SK-N-SH (cell line): ENCODE measurements around the gene PPARD. TPM values are rescaled to one million over a fixed set of nuclear protein-coding genes. Genes with fewer than 3 reads are reported as not detected.

Experiments used
- CTCF ChIA-PET: fragments of 300-600, 350-600 bp; formaldehyde crosslinking; extraction: SDS; loops from one replicate; lab custom pipeline; 2021; lab: Yijun Ruan, JAX
- POLR2A ChIA-PET: fragments of 350-600 bp; sonication (Branson Sonifier 250); formaldehyde crosslinking; extraction: SDS; loops from one replicate; lab custom pipeline; 2020; ENCODE audit warnings: antibody characterized with exemption, inconsistent platforms; lab: Yijun Ruan, JAX
- DNase-seq: peaks from one replicate; pipeline ENCODE4 v3.0.0; 2012
- H2AFZ ChIP-seq: fragments of 200-600 bp; sonication (generic); 2 replicates; pipeline ENCODE4 v1.8.1; 2016; ENCODE audit warnings: antibody characterized with exemption, mild to moderate bottlenecking, low read depth
- H3F3A ChIP-seq: fragments of 200-600 bp; sonication (generic); replicated peaks from 2 replicates; pipeline ENCODE3; 2016; ENCODE audit warnings: antibody characterized with exemption, mild to moderate bottlenecking; ENCODE audit not compliant: insufficient read depth
- H3K27ac ChIP-seq, 2 experiments: fragments of 200-500 bp in 1 of 2; fragments of 200-600 bp in 1 of 2; sonication (Bioruptor generic) in 1 of 2; sonication (generic), shearing (Covaris generic) in 1 of 2; 2 replicates each; pipeline versions ENCODE4 v1.5.1 to v1.6.1; 2014 to 2016; ENCODE audit warnings: low read depth in 2 of 2, inconsistent platforms in 1 of 2, low read length in 1 of 2, mild to moderate bottlenecking in 1 of 2, mixed read lengths in 1 of 2
- H3K27me3 ChIP-seq: fragments of 200-600 bp; sonication (generic), shearing (Covaris generic); 2 replicates; pipeline ENCODE4 v1.6.1; 2016; ENCODE audit warnings: mixed run types; ENCODE audit not compliant: insufficient read depth
- H3K36me3 ChIP-seq, 2 experiments: fragments of 200-500 bp in 1 of 2; fragments of 200-600 bp in 1 of 2; sonication (Bioruptor generic) in 1 of 2; sonication (generic) in 1 of 2; replicated peaks in 1 of 2; 2 replicates each; pipeline versions ENCODE3 to v1.5.1; 2014 to 2016; ENCODE audit warnings: low read length in 1 of 2, mild to moderate bottlenecking in 1 of 2; ENCODE audit not compliant: insufficient read depth in 2 of 2, control insufficient read depth in 1 of 2
- H3K4me1 ChIP-seq, 2 experiments: fragments of 200-500 bp in 1 of 2; fragments of 200-600 bp in 1 of 2; sonication (Bioruptor generic) in 1 of 2; sonication (generic), shearing (Covaris generic) in 1 of 2; 2 replicates each; pipeline versions ENCODE4 v1.5.1 to v1.6.1; 2014 to 2016; ENCODE audit warnings: low read depth in 1 of 2, low read length in 1 of 2, mixed run types in 1 of 2; ENCODE audit not compliant: insufficient read depth in 2 of 2, control insufficient read depth in 1 of 2
- H3K4me2 ChIP-seq: fragments of 200-600 bp; sonication (generic), shearing (Covaris generic); 2 replicates; pipeline ENCODE4 v1.6.1; 2017; ENCODE audit warnings: mixed run types
- H3K4me3 ChIP-seq, 2 experiments: fragments of 200-500 bp in 1 of 2; fragments of 200-600 bp in 1 of 2; sonication (Bioruptor generic) in 1 of 2; sonication (generic), shearing (Covaris generic) in 1 of 2; 2 replicates each; pipeline versions ENCODE4 v1.5.1 to v1.8.1; 2014 to 2016; ENCODE audit warnings: low read depth in 2 of 2, inconsistent platforms in 1 of 2, low read length in 1 of 2, mild to moderate bottlenecking in 1 of 2, mixed read lengths in 1 of 2, moderate library complexity in 1 of 2
- H3K79me2 ChIP-seq: fragments of 200-600 bp; sonication (generic); 2 replicates; pipeline ENCODE4 v1.8.1; 2017; ENCODE audit warnings: mild to moderate bottlenecking; ENCODE audit not compliant: insufficient read depth
- H3K9ac ChIP-seq: fragments of 200-600 bp; sonication (generic); 2 replicates; pipeline ENCODE4 v1.6.1; 2017; ENCODE audit warnings: mixed run types
- H3K9me2 ChIP-seq: fragments of 200-600 bp; sonication (generic); 2 replicates; pipeline ENCODE4 v1.6.1; 2017; ENCODE audit warnings: mixed run types
- H3K9me3 ChIP-seq: fragments of 200-600 bp; sonication (generic); 2 replicates; pipeline ENCODE4 v1.6.1; 2017; ENCODE audit warnings: mixed run types, mild to moderate bottlenecking, moderate library complexity
- H4K20me1 ChIP-seq: fragments of 200-600 bp; sonication (generic); 2 replicates; pipeline ENCODE4 v1.6.1; 2017; ENCODE audit warnings: mild to moderate bottlenecking, mixed run types; ENCODE audit not compliant: insufficient read depth
- EP300 ChIP-seq, 2 experiments: IDR thresholded peaks; 2 replicates each; pipeline versions ENCODE4 v1.4.0 to v1.6.1; 2012; ENCODE audit warnings: borderline replicate concordance in 1 of 2, low read depth in 1 of 2, low read length in 1 of 2
- GATA2 ChIP-seq: sonication (generic); formaldehyde crosslinking; IDR thresholded peaks from 2 replicates; pipeline ENCODE4 v1.5.0; 2020; ENCODE audit warnings: mild to moderate bottlenecking, missing genetic modification reagents
- JUND ChIP-seq: IDR thresholded peaks from 2 replicates; pipeline ENCODE4 v1.4.0; 2012
- MEF2A ChIP-seq: IDR thresholded peaks from 2 replicates; pipeline ENCODE4 v1.4.0; 2012; ENCODE audit warnings: low read depth, borderline replicate concordance
- NFIC ChIP-seq: IDR thresholded peaks from 2 replicates; pipeline ENCODE4 v1.4.0; 2012; ENCODE audit warnings: borderline replicate concordance
- NRF1 ChIP-seq: IDR thresholded peaks from 2 replicates; pipeline ENCODE4 v1.6.1; 2012; ENCODE audit warnings: low read depth, mild to moderate bottlenecking, low read length
- POLR2AphosphoS5 ChIP-seq: IDR thresholded peaks from 2 replicates; pipeline ENCODE4 v1.6.1; 2012; ENCODE audit warnings: low read depth, low read length
- RCOR1 ChIP-seq: fragments of 150-350 bp; IDR thresholded peaks from 2 replicates; pipeline ENCODE4 v1.6.1; 2017; ENCODE audit warnings: antibody characterized with exemption, low read length
- SIN3A ChIP-seq: IDR thresholded peaks from 2 replicates; pipeline ENCODE4 v1.6.1; 2012; ENCODE audit warnings: low read depth, mild to moderate bottlenecking, low read length, moderate library complexity, borderline replicate concordance
- TAF1 ChIP-seq: IDR thresholded peaks from 2 replicates; pipeline ENCODE4 v1.6.1; 2012; ENCODE audit warnings: low read depth, mild to moderate bottlenecking, low read length, moderate library complexity, borderline replicate concordance
- TCF12 ChIP-seq: IDR thresholded peaks from 2 replicates; pipeline ENCODE4 v1.4.0; 2012
- WGBS: methylation state at CpG from one replicate; pipeline ENCODE4 v1.1.6; 2017; ENCODE audit warnings: low lambda C conversion rate; 5-methylcytosine and 5-hydroxymethylcytosine counted together
- polyA plus RNA-seq, 3 experiments: library from polyadenylated mRNA; depleted of rRNA; stranded (reverse); fragments of >200 nt; gene quantifications; 2 replicates each; pipeline ENCODE4 v1.2.3, GENCODE V29; 2012
- TF ChIP-seq, protein P1 (sequence below): IDR thresholded peaks from 2 replicates; pipeline ENCODE4 v1.4.0; 2012; ENCODE audit warnings: low read depth, borderline replicate concordance
- TF ChIP-seq, protein P2 (sequence below): IDR thresholded peaks from 2 replicates; pipeline ENCODE4 v1.6.1; 2012; ENCODE audit warnings: mild to moderate bottlenecking, low read depth, low read length, moderate library complexity
- TF ChIP-seq, protein P3 (sequence below): IDR thresholded peaks from 2 replicates; pipeline ENCODE4 v1.4.0; 2012; ENCODE audit warnings: low read depth, borderline replicate concordance

PPARD gene
- polyA plus RNA-seq, 1 of the 3 experiments (the other 2 are of a cell fraction): 13.3 TPM

DNA sequence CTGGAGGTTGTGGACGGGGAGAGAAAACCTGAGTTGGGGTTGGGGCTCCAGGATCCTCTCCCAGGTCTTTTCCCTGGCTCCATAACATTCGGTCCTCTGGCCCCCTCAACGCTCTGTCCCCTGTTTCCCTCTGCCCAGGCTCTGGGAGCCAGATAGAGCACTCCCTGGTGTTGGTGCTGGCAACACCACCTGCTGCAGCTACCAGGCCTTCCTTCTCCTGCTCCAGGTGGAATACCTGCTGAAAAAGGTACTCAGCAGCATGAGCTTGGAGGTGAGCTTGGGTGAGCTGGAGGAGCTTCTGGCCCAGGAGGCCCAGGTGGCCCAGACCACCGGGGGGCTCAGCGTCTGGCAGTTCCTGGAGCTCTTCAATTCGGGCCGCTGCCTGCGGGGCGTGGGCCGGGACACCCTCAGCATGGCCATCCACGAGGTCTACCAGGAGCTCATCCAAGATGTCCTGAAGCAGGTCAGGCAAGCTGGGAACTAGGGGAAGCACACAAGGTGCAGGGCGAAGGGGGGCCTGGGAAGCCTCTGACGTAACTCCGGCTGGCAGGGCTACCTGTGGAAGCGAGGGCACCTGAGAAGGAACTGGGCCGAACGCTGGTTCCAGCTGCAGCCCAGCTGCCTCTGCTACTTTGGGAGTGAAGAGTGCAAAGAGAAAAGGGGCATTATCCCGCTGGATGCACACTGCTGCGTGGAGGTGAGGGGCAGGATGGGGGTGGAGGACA lies 30.1 kb upstream of the PPARD start:
- H3K27ac ChIP-seq: no peak overlapping the region
- H3K36me3 ChIP-seq: no peaks in the 10 kb centered on the region
- no peaks in the 10 kb centered on the region for H3K9me3 ChIP-seq
- H4K20me1 ChIP-seq: no peaks in the 10 kb centered on the region
- no peak overlapping the region for H2AFZ ChIP-seq
- no peaks in the 10 kb centered on the region for H3K4me1 ChIP-seq
- WGBS: 66% methylated on average over 11 of the region's 19 CpGs
- H3K4me2 ChIP-seq: no peak overlapping the region
- no peaks in the 10 kb centered on the region for H3F3A ChIP-seq
- H3K9ac ChIP-seq: no peak overlapping the region
- peaks cover 10% of the 10 kb centered on the region; the same call in 1 of the 2 replicates for H3K27me3 ChIP-seq
- no peaks in the 10 kb centered on the region for H3K79me2 ChIP-seq
- H3K9me2 ChIP-seq: no peaks in the 10 kb centered on the region
- no peak for TF ChIP-seq EP300 (IDR thresholded peaks at IDR 0.05; ENCODE audit: borderline replicate concordance in 1 of 2, low read depth in 1 of 2, low read length in 1 of 2)
- TF ChIP-seq, protein P1, sequence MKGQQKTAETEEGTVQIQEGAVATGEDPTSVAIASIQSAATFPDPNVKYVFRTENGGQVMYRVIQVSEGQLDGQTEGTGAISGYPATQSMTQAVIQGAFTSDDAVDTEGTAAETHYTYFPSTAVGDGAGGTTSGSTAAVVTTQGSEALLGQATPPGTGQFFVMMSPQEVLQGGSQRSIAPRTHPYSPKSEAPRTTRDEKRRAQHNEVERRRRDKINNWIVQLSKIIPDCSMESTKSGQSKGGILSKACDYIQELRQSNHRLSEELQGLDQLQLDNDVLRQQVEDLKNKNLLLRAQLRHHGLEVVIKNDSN: no peak
- no peak for TF ChIP-seq TAF1
- no peak for TF ChIP-seq MEF2A
- TF ChIP-seq, protein P2, sequence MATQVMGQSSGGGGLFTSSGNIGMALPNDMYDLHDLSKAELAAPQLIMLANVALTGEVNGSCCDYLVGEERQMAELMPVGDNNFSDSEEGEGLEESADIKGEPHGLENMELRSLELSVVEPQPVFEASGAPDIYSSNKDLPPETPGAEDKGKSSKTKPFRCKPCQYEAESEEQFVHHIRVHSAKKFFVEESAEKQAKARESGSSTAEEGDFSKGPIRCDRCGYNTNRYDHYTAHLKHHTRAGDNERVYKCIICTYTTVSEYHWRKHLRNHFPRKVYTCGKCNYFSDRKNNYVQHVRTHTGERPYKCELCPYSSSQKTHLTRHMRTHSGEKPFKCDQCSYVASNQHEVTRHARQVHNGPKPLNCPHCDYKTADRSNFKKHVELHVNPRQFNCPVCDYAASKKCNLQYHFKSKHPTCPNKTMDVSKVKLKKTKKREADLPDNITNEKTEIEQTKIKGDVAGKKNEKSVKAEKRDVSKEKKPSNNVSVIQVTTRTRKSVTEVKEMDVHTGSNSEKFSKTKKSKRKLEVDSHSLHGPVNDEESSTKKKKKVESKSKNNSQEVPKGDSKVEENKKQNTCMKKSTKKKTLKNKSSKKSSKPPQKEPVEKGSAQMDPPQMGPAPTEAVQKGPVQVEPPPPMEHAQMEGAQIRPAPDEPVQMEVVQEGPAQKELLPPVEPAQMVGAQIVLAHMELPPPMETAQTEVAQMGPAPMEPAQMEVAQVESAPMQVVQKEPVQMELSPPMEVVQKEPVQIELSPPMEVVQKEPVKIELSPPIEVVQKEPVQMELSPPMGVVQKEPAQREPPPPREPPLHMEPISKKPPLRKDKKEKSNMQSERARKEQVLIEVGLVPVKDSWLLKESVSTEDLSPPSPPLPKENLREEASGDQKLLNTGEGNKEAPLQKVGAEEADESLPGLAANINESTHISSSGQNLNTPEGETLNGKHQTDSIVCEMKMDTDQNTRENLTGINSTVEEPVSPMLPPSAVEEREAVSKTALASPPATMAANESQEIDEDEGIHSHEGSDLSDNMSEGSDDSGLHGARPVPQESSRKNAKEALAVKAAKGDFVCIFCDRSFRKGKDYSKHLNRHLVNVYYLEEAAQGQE: no peak
- TF ChIP-seq, protein P3, sequence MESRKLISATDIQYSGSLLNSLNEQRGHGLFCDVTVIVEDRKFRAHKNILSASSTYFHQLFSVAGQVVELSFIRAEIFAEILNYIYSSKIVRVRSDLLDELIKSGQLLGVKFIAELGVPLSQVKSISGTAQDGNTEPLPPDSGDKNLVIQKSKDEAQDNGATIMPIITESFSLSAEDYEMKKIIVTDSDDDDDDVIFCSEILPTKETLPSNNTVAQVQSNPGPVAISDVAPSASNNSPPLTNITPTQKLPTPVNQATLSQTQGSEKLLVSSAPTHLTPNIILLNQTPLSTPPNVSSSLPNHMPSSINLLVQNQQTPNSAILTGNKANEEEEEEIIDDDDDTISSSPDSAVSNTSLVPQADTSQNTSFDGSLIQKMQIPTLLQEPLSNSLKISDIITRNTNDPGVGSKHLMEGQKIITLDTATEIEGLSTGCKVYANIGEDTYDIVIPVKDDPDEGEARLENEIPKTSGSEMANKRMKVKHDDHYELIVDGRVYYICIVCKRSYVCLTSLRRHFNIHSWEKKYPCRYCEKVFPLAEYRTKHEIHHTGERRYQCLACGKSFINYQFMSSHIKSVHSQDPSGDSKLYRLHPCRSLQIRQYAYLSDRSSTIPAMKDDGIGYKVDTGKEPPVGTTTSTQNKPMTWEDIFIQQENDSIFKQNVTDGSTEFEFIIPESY: no peak
- no peak for TF ChIP-seq NFIC
- TF ChIP-seq SIN3A: no peak
- TF ChIP-seq RCOR1: no peak
- no peak for TF ChIP-seq TCF12
- no peak for TF ChIP-seq GATA2
- TF ChIP-seq JUND: no peak
- no peak for TF ChIP-seq POLR2AphosphoS5
- no peak for TF ChIP-seq NRF1
- ChIA-PET CTCF (interaction anchor here (0.6 to 1.5 kb wide), 3 partner anchors 15 to 32 kb away, joined by 3 to 6 read pairs (median 3); no protein-coding TSS in a partner anchor), POLR2A (interaction anchor here (0.9 kb wide), 1 partner anchor 17 kb away, joined by 3 read pairs; no protein-coding TSS in a partner anchor)
- no peak for DNase-seq
- no peak overlapping the region for H3K4me3 ChIP-seq
